Right lobe of liver (tissue), 4 donors: ENCODE measurements around the gene RPS6KC1.

Experiments
- POLR2A ChIP-seq: fragments of 450-650 bp; IDR thresholded peaks from one replicate; pipeline ENCODE4 v1.6.1; 2017; ENCODE audit warnings: antibody characterized with exemption, mild to moderate bottlenecking
- TF ChIP-seq, protein P1 (sequence below), 4 donors: fragments of 200-600 bp in 3 of 4; fragments of 450-650 bp in 1 of 4; IDR thresholded peaks; one replicate each; pipeline versions ENCODE4 v1.5.1 to v1.8.0; 2016 to 2022; ENCODE audit warnings: antibody characterized with exemption in 4 of 4, mild to moderate bottlenecking in 2 of 4
- donor health status: DM: no; HTN: no; CAD: no.
- donor health status: DM: no; HTN: no; CAD: no.
- donor health status: DM: no; HTN: yes; CAD: no.

DNA sequence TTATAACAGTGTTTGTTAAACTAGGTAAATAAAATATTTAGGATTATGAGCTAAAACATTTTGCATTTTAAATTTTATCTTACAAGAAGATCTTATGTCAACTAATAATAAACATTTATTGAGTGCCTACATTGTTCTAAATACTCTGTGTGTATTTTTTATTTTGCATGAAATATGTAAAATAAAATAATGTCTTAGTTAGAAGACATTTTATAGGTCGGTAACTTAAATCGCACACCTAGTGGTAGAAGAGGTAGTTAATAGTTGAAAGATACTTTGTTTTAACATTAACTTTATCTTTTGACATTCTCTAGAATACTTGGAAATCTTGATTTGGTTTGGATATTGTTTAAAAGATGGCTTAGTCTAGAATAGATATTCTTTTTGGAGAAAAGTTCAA is 60.5 kb downstream of the RPS6KC1 start:
- TF ChIP-seq, protein P1, sequence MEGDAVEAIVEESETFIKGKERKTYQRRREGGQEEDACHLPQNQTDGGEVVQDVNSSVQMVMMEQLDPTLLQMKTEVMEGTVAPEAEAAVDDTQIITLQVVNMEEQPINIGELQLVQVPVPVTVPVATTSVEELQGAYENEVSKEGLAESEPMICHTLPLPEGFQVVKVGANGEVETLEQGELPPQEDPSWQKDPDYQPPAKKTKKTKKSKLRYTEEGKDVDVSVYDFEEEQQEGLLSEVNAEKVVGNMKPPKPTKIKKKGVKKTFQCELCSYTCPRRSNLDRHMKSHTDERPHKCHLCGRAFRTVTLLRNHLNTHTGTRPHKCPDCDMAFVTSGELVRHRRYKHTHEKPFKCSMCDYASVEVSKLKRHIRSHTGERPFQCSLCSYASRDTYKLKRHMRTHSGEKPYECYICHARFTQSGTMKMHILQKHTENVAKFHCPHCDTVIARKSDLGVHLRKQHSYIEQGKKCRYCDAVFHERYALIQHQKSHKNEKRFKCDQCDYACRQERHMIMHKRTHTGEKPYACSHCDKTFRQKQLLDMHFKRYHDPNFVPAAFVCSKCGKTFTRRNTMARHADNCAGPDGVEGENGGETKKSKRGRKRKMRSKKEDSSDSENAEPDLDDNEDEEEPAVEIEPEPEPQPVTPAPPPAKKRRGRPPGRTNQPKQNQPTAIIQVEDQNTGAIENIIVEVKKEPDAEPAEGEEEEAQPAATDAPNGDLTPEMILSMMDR (IDR thresholded peaks at IDR 0.05): no peak
- TF ChIP-seq POLR2A: no peak
